Stromal cell of bone marrow (primary cell): ENCODE measurements around the gene IL6R.
"Not testable (repeated sequence)": the region's sequence is repeated elsewhere in the genome, so short reads cannot be mapped to it uniquely, and the experiment has no call there.

Source experiments
- DNase-seq: peaks from one replicate; pipeline ENCODE4 v3.0.0-alpha.2; 2012; ENCODE audit warnings: low read depth

The IL6R gene

DNA sequence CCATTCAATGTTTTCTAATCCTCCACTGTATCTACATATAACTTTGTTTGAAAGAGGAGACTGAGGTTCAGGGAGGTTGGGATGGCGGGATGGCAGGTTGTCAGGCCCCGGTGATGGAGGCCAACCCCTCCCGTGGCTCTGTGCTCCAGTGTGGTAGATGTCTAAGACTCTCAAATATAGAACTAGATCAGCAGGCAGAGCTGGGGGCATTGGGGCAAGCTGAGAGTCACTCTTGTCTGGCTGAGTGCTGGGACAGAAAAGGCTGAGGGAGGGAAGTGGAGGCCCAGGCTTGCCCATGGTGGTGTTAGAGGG lies 1.7 kb downstream of the IL6R start:
- DNase-seq, result no peak

DNA sequence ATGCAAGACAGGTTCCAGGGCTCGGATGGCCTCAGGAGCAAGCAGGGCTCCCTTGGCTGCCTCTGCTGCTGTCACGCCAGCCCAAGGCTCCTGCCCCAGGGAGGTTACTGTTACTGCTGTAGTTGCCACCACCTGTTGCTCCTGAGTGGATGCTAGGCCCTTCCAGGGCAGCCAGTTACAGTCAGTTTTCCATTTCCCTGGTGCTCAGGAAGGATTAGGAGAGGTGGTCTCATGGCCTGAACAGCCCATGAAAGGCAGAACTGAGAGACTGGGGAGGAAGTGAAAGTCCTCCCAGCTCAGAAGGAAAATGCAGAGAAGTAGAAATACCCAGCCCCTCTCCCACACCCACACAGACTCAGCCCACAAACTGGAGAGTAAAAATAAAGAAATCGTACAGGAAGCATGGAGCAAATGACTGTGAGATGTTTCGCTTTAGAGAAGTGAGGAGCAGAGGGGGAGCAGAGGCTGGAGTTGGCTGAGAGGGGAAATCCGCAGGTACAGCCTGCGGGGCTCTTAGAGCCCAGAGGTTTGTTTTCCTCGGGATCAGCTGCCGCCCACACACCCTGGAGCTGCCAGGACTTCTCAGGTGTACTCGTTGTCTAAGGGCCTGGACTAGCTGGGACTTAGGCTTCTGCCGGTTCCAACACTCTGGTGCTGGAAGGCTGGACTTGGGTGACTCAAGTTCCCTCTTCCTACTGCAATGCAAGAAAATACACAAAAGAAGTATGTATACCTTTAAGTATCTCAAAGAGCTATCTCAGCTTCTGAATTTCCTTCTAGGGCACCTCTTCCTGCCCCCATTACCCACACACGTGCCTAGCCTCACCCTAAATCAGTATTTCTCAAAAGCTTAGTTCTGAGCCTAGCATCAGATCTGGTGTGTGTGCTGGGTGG lies 2.3 kb downstream of the IL6R start:
- DNase-seq, result no peak

DNA sequence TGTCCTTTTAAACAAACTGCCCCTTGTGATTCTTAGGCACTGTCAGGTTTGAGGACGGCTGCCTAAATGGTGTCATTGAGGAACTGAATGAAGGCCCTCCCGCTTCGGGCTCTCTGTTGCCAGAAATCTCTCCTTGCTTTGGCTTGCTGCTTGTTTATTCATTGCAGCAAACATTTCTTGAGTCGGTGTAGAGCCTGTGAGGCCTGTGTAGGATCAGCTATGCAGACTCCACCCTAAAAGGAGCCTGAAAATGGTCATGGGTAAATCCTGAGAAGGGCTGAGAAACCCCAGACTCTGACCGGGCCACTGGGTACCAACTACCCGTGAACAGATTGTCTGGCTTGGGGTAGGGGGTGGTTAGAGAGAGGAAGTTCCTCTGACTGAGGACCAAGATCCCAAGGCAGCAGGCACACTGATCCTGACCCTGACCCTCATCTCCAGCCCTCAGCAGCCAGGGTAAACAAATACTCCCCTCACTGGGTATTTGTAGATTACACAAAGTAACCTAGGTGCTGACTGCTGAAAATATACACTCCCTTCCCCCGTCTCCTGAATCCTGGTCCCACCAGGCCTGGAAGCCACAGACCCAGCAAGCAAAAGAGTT lies 3.1 kb downstream of the IL6R start:
- DNase-seq, result no peak

DNA sequence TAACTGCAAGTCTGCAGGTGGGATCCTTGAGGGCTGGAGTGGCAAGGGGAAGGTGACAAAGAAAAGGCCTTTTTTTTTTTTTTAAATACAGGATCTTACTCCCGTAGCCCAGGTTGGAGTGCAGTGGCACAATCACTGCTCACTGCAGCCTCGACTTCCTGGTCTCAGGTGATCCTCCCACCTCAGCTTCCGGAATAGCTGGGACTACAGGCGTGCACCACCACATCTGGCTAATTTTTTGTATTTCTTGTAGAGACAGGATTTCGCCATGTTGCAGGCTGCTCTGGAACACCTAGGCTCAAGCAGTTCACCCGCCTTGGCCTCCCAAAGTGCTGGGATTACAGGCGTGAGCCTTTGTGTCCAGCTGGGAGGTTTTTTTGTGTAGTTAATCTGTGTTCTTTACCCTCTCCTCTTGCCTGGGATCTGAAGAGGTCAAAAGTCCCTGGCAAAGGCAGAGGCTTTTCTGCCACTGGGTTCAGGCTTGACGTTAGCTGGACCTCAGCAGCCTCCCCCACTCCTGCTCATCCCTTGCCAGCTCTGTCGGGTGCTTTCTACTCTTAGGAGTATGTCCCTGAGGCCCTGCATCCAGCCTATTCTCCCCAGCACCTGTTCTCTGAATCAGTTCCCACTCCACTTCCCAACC lies 5.2 kb downstream of the IL6R start:
- DNase-seq, result no peak

DNA sequence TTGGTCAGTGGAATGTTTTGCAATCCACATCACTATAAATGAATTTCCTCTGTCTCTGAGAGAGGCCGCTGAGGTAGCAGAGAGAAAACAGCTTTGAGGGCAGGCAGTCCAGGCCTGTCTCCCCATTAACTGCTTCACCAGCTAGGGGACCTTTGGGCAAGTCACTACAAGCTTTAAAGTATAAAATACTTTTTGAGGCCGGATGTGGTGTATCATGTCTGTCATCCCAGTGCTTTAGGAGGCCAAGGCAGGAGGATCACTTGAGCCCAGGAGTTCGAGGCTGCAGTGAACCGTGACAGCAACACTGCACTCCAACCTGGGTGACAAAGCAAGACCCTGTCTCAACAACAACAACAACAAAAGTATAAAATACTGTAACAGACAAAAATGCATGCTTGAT lies 6.4 kb downstream of the IL6R start:
- DNase-seq, result no peak

GRCh38 chr1:154413177-154413783 lies 8.1 kb downstream of the IL6R start:
- no peak for DNase-seq

GRCh38 chr1:154414606-154415005 lies 9.5 kb downstream of the IL6R start:
- DNase-seq, result no peak

DNA sequence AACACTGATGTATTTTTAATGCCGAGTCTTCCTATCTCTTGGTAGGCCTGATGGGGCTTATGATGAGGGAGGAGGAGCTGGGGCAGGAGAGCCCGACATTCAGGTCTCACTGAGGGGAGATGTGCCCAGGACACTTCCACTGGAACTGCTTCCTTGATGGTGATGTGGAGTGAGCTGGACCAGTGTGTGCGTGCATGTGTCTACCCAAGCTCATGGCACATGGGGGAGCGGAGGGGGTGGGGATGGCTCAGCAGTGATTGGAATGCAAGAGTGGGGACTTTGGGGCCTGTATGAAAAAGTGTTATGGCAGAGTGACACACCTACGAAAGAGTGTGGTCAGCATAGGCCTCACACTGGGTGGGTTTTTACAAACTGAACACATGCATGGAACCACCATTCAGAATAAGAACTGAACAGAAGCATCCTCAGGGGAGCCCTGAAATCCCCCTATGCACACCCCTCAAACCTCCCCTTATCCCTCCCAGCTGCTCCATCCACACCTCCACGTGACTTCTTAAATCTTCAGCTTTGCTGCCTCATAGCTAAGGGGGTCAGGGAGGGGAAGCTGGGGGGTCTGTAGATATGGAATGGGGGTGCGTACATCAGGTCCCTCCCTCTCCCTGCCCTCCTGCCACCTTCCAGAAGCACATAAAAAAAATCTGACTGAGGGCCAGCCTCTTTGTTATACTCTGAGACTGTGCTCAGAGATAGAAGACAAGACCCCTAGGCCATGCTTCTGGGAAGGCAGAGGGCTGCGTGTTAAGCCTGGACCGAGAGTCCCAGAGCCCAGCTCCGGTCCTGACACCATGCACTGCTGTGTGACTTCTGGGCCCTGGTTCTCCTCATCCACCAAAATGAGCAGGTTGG lies 11.6 kb downstream of the IL6R start:
- DNase-seq, result no peak

- DNase-seq, result no peak
These were observed 12.1 kb downstream of the IL6R start for GRCh38 chr1:154417338-154417608.

GRCh38 chr1:154418062-154418921 lies 13.1 kb downstream of the IL6R start:
- no peak for DNase-seq

- DNase-seq, result no peak
These were observed 13.9 kb downstream of the IL6R start for GRCh38 chr1:154418923-154419619.

DNA sequence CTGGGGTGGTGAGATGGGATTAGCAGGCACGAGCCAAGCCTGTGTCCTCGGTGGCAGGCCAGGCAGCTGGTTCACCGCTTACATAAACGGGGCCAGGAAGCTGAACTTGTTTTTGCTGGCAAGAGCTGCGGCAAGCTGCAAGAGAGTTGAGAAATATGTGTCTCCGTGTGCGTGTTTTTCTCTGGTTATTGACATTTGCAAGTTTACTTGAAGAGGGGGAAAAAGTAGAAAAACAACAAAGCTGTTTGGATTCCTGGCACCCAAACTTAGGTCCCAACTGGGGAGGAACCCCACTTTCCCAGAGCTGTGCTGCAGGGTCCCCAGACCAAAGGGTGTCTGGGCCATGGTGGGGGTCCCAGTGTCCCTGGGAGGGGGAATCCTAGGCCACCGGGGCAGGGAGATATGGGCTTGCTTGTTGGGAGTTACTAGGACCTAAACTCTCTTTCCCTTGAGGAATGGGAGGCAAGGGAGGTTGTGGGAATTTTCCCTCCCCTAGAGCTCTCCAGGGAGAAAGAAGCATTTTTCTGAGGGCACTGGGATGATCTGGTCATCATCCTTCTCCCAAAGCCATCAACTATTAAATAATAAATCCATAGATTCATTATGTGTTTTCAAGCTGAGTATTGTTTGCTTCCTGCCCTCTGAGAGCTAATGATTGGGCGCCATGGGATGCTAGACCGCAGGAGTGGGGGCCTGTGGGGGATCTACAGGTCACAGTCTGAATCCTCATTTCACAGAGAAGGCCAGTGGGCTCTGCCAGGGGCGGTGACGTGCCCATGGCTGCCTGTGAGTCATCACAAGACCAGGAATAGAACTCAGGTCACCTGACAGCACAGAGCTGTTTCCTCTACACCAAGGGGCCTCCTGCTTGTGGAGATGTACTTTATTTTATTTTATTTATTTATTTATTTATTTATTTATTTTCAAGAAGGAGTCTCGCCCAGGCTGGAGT lies 14.8 kb downstream of the IL6R start:
- peak; percentile 94 for DNase-seq

DNA sequence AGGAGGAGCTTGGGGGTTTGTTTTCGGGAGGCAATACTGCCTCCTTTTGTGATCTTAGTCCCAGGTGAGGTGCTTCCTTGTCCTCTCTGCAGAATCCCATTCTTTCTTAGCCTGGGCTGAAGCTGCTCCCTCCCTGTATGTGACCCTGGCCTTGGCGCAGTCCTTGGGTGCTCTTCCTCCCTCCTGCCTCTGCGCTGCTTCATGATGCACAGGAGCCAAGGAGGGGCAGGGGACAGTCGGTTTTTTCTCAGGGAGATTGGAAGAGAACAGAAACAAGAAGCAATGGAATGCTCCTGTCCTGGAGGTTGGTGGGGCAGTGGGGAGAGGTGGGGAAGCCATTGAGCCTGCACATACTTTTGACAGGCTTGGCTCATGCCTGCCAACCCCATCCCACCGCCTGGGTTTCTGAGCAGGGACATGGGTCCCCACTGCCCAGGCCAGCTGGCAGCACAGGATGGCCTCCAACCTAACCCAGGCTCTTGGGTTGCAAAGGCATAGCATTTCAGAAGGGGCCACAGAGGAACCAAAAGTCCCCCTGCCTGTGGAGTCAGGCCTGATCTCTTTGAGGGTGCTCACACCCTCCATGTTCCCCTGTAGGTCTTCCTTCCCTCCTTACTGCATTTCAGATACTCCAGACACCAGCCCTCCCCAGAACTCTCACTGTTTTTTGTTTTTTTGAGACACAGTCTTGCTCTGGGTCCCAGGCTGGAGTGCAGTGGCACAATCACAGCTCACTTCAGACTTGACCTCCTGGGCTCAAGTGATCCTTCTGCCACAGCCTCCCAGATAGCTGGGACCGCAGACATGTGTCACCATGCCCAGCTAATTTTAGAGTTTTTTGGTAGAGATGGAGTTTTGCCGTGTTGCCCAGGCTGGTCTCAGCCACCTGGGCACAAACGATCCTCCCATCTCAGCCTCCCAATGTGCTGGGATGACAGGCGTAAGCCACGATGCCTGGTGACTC lies 16.1 kb downstream of the IL6R start:
- no peak for DNase-seq

DNA sequence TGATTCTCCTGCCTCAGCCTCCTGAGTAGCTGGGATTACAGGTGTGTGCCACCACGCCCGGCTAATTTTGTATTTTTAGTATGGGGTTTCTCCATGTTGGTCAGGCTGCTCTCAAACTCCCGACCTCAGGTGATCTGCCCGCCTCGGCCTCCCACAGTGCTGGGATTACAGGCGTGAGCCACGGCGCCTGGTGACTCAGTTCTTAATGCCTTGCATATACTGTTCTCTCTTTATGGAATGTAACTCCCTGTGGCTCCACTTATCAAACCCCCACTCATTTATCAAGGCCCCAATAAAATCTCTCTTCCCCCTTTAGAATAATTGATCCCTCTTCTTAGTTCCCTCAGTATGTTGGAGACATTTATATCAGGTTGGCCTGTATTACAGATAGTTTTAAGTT lies 16.9 kb downstream of the IL6R start:
- not testable (repeated sequence) for DNase-seq

DNA sequence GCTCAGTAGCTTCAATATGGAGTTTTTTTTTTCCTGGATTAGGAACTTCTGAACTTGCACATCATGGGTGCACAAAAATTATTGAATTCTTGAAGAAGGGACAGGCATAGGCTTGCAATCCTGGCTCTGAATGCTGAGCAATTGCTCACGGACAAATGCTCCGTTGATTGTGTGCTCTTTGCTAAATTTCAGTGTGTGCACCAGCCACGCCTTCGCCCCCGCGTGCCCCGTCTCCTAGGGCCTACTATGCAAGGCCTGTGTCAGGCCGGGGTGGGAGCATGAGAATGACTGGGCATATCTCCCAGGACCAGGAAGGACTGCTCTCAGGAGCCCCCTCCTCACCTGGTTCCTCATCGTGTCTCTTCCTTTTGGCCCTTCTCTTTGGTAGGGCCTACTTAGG lies 17.4 kb downstream of the IL6R start:
- DNase-seq, result no peak

DNA sequence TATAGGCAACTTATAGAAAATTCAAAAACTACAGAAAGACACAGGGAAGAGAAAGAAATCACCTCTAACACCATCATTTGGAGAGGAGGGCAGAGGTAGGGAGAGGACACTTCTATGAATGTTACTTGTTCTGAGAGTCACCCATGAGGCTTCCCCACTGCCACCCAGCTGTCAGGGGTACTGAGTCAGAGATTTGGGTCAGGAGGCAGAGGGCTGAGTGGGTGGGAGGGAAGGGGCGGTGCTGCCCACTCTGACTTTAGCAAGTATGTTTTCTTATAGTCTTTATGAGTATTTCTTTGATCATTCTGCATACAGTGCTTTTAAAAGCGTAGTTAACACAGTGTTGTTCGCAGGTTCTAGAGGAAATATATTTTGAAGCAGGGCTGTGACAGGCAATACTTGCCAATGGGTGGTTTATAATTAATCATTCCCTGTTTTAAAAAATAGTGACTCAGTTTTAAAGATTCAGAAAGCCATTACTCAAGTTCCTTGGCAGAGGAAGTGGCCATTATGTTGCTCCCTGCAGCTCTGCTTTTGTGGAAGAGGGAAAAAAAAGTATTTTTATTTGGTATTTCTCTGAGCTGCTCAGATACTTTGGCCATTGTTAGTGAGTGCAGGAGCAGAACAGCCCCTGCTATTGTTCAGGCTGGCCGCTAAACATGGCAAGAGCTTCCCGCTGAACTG lies 18.3 kb downstream of the IL6R start:
- DNase-seq, result peak; percentile 69

GRCh38 chr1:154423988-154424326 lies 18.8 kb downstream of the IL6R start:
- DNase-seq, result no peak

- no peak for DNase-seq
These were observed 20.0 kb downstream of the IL6R start for GRCh38 chr1:154425172-154425571.
